ENCODE results near the gene PHF1. TPM values are rescaled to one million over a fixed set of nuclear protein-coding genes. Genes with fewer than 3 reads are reported as not detected.

The PHF1 gene
- total and polyA plus RNA-seq, 2 of the 13 experiments (the other 11 are each of a cell fraction or from before 2014, with no cell fraction given), result 25.4 to 61.9 TPM

- TF ChIP-seq SETDB1 (CRISPR knock-in tag; IDR thresholded peaks at IDR 0.05; ENCODE audit: borderline replicate concordance), result peak; percentile 16; the same call in 1 of the 2 replicates
- TF ChIP-seq MED8 (CRISPR knock-in tag; IDR thresholded peaks at IDR 0.05; ENCODE audit: insufficient replicate concordance), result peak; percentile 94
- TF ChIP-seq ZNF674 (CRISPR knock-in tag; IDR thresholded peaks at IDR 0.05; ENCODE audit: low read depth), result no peak; the same call in 1 of the 2 replicates
- peak; percentile 64; the same call in 1 of the 2 replicates for TF ChIP-seq ZNF710 (CRISPR knock-in tag; IDR thresholded peaks at IDR 0.05; ENCODE audit: borderline replicate concordance)
- peak; percentile 98 for TF ChIP-seq ZC3H13 (CRISPR knock-in tag; IDR thresholded peaks at IDR 0.05)
- TF ChIP-seq KIAA2018 (CRISPR knock-in tag; IDR thresholded peaks at IDR 0.05; ENCODE audit: borderline replicate concordance), result no peak
- TF ChIP-seq FOXK2 (IDR thresholded peaks at IDR 0.05), result no peak
- peak; percentile 56; the same call in 1 of the 2 replicates for TF ChIP-seq GATA4 (IDR thresholded peaks at IDR 0.05; ENCODE audit: borderline replicate concordance, low read depth)
- TF ChIP-seq MEIS2 (CRISPR knock-in tag; IDR thresholded peaks at IDR 0.05), result peak; percentile 47; the same call in 1 of the 2 replicates
- TF ChIP-seq SRY (CRISPR knock-in tag; IDR thresholded peaks at IDR 0.05), result peak; percentile 88; the same call in 1 of the 2 replicates
- no peak for TF ChIP-seq DPF2 (CRISPR knock-in tag; IDR thresholded peaks at IDR 0.05; ENCODE audit: borderline replicate concordance, low read depth)
- TF ChIP-seq ZNF431 (CRISPR knock-in tag; IDR thresholded peaks at IDR 0.05; ENCODE audit: borderline replicate concordance, low read depth), result 0 out of 2 replicates have a peak, but pooled peaks have one; percentile 52
- TF ChIP-seq IRF2 (CRISPR knock-in tag; IDR thresholded peaks at IDR 0.05), result peak; percentile 79
- TF ChIP-seq U2AF1 (optimal IDR thresholded peaks at IDR 0.05; ENCODE audit: low read depth, low read length), result peak; percentile 76
- peak; percentile 86 for TF ChIP-seq ZNF883 (CRISPR knock-in tag; IDR thresholded peaks at IDR 0.05; ENCODE audit: not compliant biosample characterization)
- TF ChIP-seq ZSCAN9 (CRISPR knock-in tag; IDR thresholded peaks at IDR 0.05; ENCODE audit: borderline replicate concordance), result peak; percentile 96
- TF ChIP-seq NAIF1 (CRISPR knock-in tag; IDR thresholded peaks at IDR 0.05; ENCODE audit: borderline replicate concordance), result peak; percentile 38; the same call in 1 of the 2 replicates
Observed at GRCh38 chr6:33454009-33454946, 43.5 kb downstream of the PHF1 start, which contains the start of gene ZBTB9 (continued).
